Loucy (cell line): Measurements from ENCODE around the gene SP3.

ENCODE experiments used
- H2AFZ ChIP-seq: fragments of 200-600 bp; sonication (generic); 2 replicates; pipeline ENCODE4 v1.6.0; 2016; ENCODE audit warnings: antibody characterized with exemption, mild to moderate bottlenecking, low read length, moderate library complexity
- H3F3A ChIP-seq: fragments of 200-600 bp; 2 replicates; pipeline ENCODE4 v1.6.0; 2016; ENCODE audit warnings: antibody characterized with exemption, low read depth, mild to moderate bottlenecking
- H3K27me3 ChIP-seq: fragments of 200-600 bp; sonication (generic); 2 replicates; pipeline ENCODE4 v1.6.1; 2014; ENCODE audit warnings: low read length, mild to moderate bottlenecking; ENCODE audit not compliant: insufficient read depth, poor library complexity, severe bottlenecking
- H3K36me3 ChIP-seq: fragments of 200-600 bp; sonication (generic); 2 replicates; pipeline ENCODE4 v1.6.1; 2016; ENCODE audit warnings: low read length; ENCODE audit not compliant: insufficient read depth
- H3K4me1 ChIP-seq: fragments of 200-600 bp; sonication (generic); 2 replicates; pipeline ENCODE4 v1.5.1; 2014; ENCODE audit warnings: low read length, mild to moderate bottlenecking; ENCODE audit not compliant: insufficient read depth, poor library complexity, severe bottlenecking
- H3K4me2 ChIP-seq: fragments of 200-600 bp; sonication (generic); 2 replicates; pipeline ENCODE4 v1.6.0; 2014; ENCODE audit warnings: antibody characterized with exemption, low read length, low read depth, mild to moderate bottlenecking; ENCODE audit not compliant: poor library complexity, severe bottlenecking
- H3K4me3 ChIP-seq: fragments of 200-600 bp; sonication (generic); 2 replicates; pipeline ENCODE4 v1.5.1; 2014; ENCODE audit warnings: low read length, mild to moderate bottlenecking, mixed read lengths; ENCODE audit not compliant: poor library complexity, severe bottlenecking
- H3K79me2 ChIP-seq: fragments of 200-600 bp; sonication (generic); 2 replicates; pipeline ENCODE4 v1.6.1; 2014; ENCODE audit warnings: low read length; ENCODE audit not compliant: insufficient read depth
- H3K9ac ChIP-seq: fragments of 200-600 bp; sonication (generic); 2 replicates; pipeline ENCODE4 v1.6.0; 2014; ENCODE audit warnings: mild to moderate bottlenecking, low read depth, low read length, moderate library complexity; ENCODE audit not compliant: poor library complexity, severe bottlenecking
- H3K9me2 ChIP-seq: fragments of 200-600 bp; sonication (generic); replicated peaks from 2 replicates; pipeline ENCODE4 v1.6.1; 2016; ENCODE audit warnings: low read depth, low read length, mixed read lengths
- H3K9me3 ChIP-seq: fragments of 200-600 bp; sonication (generic); 2 replicates; pipeline ENCODE4 v1.6.1; 2014; ENCODE audit warnings: mild to moderate bottlenecking, antibody characterized with exemption, low read length, low read depth; ENCODE audit not compliant: insufficient read depth
- H4K20me1 ChIP-seq: fragments of 200-600 bp; sonication (generic); 2 replicates; pipeline ENCODE4 v1.6.0; 2014; ENCODE audit warnings: antibody characterized with exemption, low read length, mild to moderate bottlenecking; ENCODE audit not compliant: insufficient read depth, poor library complexity, severe bottlenecking
- CTCF ChIP-seq: fragments of 200-600 bp; sonication (generic); conservative IDR thresholded peaks from 2 replicates; pipeline ENCODE4 v1.5.1; 2014; ENCODE audit warnings: mild to moderate bottlenecking, antibody characterized with exemption, low read length
- EZH2phosphoT487 ChIP-seq: fragments of 200-600 bp; IDR thresholded peaks from 2 replicates; pipeline ENCODE4 v1.6.1; 2018; ENCODE audit warnings: antibody characterized with exemption, mild to moderate bottlenecking, moderate library complexity, borderline replicate concordance

SP3 gene

GRCh38 chr2:173865971-173866873, 99.0 kb downstream of the SP3 start:
- Histone ChIP-seq H3K79me2 (no peaks in the 10 kb centered on the region), H4K20me1 (no peaks in the 10 kb centered on the region), H3K9me3 (no peaks in the 10 kb centered on the region), H3K36me3 (no peaks in the 10 kb centered on the region), H3K4me2 (no peak overlapping the region), H2AFZ (no peak overlapping the region), H3K4me3 (no peak overlapping the region), H3F3A (no peaks in the 10 kb centered on the region), H3K9me2 (no peaks in the 10 kb centered on the region), H3K9ac (no peak overlapping the region), H3K27me3 (no peaks in the 10 kb centered on the region), H3K4me1 (no peaks in the 10 kb centered on the region)
- TF ChIP-seq EZH2phosphoT487 = no peak
- TF ChIP-seq CTCF = no peak

- Histone ChIP-seq H3F3A (no peaks in the 10 kb centered on the region), H3K36me3 (no peaks in the 10 kb centered on the region), H3K9me2 (no peaks in the 10 kb centered on the region), H2AFZ (no peak overlapping the region), H4K20me1 (no peaks in the 10 kb centered on the region), H3K9me3 (no peaks in the 10 kb centered on the region), H3K4me2 (no peak overlapping the region), H3K9ac (no peak overlapping the region), H3K4me3 (no peak overlapping the region), H3K27me3 (no peaks in the 10 kb centered on the region), H3K79me2 (no peaks in the 10 kb centered on the region), H3K4me1 (peaks cover 16% of the 10 kb centered on the region)
- TF ChIP-seq CTCF (no peak), EZH2phosphoT487 (no peak)
Observed at GRCh38 chr2:173862612-173863217, 102.5 kb downstream of the SP3 start.

- no peaks in the 10 kb centered on the region for H3F3A ChIP-seq
- H2AFZ ChIP-seq = no peak overlapping the region
- no peaks in the 10 kb centered on the region for H3K9me2 ChIP-seq
- H4K20me1 ChIP-seq = no peaks in the 10 kb centered on the region
- no peaks in the 10 kb centered on the region for H3K27me3 ChIP-seq
- no peaks in the 10 kb centered on the region for H3K79me2 ChIP-seq
- H3K9ac ChIP-seq = no peak overlapping the region
- H3K9me3 ChIP-seq = no peaks in the 10 kb centered on the region
- H3K4me3 ChIP-seq = no peak overlapping the region
- TF ChIP-seq CTCF (no peak), EZH2phosphoT487 (no peak)
- H3K4me2 ChIP-seq = peak overlapping the region; percentile 25
- peaks cover 16% of the 10 kb centered on the region for H3K4me1 ChIP-seq
- H3K36me3 ChIP-seq = no peaks in the 10 kb centered on the region
Observed at GRCh38 chr2:173860566-173860965, 104.6 kb downstream of the SP3 start.
